Measurements from ENCODE around the gene PLXNB1.
"Not testable (repeated sequence)": the region's sequence is repeated elsewhere in the genome, so short reads cannot be mapped to it uniquely, and the experiment has no call there.

Gene PLXNB1

DNA sequence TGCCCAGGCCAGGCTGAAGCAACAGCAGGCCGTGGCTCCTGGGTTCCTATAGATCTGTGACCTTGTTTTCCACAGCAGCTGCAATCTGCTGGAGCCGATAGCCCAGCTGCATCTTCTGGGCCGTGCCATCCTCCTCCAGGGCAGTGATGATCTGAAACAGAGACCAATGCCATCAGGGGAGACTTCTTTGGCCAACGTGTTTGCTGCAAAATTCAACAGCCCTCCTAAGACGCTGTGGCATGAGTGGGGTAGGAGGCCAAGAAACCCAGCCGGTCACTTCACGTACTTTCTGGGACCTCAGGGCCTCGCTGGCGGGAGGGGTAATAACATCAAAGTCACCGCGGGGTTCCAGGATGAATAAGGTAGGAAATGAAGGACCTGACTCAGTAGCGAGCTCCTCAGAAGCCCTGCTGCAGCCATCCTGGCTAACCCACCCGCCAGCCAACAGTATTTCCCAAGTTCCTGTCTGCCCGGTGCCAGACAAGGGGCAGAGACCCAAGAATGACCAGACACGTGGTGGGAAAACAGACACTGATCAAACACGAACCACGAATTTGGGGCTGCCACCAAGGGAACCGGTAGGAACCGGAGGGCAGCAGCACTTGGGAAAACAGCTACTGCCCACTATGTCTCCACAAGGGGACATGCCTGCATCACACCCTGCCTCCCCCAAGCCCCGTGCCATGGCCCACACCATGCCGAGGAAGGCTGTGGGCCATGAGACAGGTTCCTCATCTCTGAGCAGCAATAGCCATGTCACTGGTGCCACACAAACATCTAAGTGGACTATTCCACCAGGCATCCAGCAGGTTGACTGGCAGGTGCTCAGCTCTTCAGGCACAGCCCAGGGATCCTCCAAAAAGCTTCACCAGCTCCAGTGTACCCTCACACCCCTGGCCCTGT lies 25.2 kb downstream of the PLXNB1 start:
- no peak for DNase-seq

DNA sequence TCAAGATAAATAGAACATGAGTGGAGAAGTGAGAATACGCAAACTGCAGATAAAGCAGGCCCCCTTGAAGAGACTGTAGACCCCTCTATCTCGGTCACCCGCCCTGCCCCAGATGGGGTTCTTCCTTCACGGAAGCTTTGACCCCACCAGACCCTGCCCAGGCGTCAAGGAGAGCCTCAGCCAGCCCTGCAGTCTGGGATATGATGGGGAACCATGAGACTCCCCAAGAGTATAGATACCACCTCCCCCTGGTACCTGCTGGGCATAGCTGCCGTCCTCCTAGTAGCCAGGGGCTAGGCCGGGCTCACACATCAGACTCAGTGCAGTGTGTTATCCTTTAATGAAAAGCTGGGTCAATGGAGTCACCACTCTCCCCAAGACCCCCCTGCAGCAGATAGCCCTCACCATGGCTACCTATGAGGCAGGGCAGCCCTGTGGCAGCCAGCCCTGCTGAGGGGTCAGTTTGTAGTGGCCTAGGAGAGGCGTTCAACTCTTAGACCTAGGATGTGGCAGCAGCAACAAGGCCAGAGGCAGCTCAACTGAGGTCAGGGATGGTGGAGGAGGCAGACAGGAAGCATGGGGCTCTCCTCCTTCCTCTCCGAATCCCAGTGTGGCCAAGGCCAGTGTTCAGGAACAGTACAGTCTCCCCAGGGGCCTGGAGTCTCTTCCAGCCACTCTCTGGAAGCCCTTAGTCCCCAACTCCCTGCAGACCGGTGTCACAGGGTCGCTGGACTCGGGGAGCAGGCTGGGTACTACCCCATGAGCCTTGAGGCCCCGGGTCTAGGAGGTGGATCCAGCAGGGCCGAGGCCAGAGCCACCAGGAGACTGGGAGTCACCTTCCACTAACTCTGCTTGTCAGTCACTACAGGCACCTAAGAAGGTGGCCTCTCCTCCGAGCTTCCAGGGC lies 26.1 kb downstream of the PLXNB1 start:
- DNase-seq = no peak

DNA sequence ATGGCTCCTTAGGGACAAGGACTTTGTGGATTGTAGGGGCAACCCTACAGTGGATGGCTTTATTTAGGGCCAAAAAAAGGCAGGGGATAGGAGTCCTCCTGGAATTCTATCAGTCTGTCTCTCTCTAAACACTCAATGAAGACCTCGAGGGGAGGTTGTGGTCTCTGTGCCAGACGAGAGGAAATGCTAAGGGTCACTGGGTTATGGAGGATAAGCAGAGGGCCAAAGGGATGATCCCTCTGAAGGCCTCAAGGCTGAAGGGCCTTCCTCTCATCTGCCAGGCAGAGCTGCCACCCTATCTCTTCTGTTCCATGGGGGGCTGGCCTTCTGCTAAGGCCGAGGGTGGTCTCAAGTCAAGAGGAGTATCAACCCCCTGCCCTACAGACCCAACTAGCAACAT lies 27.0 kb downstream of the PLXNB1 start:
- no peak for DNase-seq

DNA sequence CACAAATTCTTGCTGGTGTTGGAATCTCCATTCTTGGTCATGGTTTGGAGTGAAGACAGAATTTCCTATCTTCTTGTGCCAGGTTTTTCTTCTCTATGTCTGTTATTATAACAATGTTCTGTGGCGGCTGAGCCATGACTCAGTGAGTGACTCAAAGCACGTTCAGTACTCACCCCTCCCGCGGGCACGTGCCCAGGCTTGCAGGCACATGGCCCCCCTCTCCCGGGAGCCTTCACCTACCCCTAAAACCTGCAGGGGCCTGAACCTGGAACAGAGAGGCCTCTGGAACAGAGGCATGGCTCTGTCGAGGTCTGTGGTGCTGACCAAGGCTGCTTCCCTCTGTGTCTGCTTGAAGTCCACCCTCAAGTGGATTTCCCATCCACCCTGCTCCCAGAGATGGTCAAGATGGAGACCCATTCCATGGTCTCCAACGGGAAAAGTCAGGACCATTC lies 27.6 kb downstream of the PLXNB1 start:
- DNase-seq = no peak

DNA sequence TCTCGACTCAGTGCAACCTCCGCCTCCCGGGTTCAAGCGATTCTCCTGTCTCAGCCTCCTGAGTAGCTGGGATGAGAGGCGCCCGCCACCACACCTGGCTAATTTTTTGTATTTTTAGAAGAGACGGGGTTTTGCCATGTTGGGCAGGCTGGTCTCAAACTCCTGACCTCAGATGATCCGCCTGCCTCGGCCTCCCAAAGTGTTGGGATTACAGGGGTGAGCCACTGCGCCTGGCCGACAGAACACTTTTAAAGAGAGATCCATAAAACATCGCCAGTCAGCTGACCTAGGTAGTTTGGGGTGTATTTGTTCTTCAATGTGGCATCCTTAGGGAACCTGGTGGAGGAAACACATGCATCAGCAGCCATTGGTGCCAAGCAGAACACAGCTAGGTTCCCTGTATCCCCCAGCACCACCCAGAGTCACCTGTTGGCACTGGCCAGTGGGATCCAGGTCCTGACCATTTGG lies 28.4 kb downstream of the PLXNB1 start:
- not testable (repeated sequence) for DNase-seq

DNA sequence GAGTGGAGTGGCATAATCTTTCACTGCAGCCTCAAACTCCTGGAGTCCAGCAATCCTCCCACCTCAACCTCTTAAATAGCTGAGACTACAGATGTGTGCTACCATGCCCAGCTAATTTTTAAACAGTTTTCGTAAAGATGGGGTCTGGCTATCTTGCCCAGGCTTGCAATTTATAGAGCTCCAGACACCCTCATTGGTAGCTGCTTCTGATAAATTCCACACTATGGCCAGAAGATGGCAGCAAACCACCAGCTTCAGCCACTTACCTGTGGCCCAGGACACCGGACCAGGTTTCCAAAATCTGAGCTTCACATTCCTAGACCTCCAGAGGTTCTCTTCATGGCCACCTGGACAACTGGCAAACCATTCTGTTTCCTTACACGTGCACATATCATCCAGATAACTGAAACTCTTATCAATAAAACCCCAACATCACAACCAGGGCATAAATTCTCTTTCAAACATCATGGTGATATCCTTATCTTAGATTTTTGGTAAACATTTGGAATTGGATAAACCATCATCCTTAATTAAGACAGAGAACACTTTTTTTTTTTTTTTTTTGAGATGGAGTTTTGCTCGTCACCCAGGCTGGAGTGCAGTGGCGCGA lies 29.0 kb downstream of the PLXNB1 start:
- peak; percentile 41 to 56 for DNase-seq

DNA sequence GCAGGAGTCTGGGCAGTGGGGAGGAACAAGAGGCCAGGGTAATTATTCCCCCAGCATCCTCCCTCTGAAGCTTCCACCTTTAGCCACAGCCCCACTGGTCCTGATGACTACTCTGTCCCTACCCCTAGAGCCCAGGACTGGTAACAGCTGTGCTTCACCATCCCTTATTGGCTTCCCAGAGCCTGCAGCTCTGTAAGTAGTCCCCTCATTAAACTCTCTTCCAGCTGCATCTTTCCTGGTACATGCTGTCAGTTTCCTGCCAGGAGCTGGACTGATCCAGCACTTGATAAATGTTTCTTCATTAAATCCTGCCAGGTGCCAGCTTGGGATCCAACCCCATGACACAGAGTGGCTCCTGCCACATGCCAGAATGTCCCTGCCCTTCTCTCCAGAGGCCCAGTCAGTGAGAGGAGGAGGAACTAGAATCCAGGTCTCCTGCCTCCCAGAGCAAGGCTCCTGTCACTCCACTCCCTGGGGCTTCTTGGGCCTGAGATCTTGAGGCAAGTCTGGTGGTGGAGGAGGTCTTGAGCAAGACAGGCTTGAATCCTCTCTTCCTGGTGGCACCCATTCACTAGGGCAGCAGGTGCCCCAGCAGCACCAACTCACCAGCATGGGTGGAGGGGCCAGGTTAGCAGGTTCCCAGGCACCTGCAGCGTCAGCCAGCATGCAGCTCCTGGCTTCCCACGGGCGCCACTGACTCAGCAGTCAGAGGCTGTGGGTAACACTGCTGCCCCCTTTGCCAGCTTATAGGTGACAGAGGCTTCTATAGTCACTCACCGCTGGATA lies 30.3 kb downstream of the PLXNB1 start:
- peak in 1 of 2 experiments; percentile 41 for DNase-seq

DNA sequence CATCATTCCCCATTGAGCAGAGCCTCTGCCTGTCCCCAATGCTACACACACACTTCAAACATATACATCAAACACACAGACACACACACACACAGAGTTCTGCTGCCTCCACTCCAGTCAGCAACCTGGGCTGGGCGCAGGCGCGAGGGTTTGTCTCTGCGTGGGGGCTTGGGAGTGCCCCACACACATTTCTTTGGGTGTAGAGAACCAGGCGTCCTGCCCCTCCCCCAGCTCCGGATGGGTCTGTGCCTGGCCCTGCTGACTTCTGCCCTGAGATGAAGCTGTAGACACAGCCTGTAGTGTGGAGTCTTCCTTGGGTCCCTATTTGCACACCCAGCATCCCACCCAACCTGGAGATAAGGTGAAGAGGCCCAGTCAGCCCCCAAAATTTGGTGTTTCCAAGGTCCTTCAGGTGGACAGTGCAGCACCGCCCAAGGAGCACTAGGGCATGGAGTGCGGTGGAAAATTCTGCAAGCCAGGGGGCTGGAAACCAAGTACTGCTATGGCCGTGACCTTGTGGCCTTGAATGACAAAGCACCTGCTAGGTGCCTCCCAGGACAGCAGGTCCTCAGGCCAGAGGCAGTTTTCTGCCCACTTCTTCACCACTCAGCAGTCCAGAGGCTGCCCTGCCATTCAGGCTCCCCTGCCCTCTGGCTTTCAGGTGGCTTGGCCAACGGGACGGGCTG lies 31.0 kb downstream of the PLXNB1 start:
- no peak for DNase-seq

DNA sequence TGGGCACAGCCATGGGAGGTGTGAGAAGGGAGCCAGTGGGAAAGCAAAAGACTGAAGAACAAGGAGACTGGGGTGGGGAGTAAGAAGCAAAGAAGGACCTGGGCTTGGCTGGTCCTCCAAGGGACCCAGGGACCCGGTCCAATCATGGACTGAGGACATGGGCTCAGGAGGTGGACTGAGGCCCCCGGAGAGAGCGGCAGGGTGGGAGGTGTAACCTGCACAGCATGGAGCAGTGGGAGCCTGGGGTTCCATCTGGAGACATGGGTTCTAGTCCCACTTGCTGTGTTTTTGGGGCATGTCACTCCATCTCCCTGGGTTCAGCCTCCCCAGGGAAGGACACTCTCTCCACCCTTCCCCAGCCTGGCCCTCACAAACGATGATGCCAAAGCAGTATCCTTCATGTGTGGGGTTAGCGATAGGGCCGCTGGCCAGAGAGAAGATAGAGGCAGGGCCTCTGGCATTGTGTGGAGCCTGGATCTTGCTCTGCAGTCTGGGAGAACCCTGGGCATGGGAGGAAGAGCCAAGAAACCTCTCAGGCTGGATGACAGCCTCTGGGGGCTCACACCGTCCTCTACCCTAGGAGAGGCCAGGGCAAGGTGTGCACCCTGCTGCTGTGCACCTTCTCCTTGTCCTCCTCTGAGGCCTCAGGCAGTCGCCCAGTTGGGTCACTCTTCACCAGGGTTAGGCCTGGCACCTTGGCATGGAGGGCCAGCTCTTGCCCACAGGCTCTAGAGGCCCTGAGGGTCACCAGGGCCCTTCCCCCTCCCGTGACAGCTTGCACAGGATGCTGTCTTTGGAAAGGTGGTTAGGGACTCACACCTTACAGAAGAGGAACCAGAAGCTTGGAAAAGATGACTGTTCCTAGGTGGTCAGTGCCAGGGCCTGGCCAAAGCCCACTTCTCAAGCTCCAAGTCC lies 31.9 kb downstream of the PLXNB1 start:
- no peak for DNase-seq

DNA sequence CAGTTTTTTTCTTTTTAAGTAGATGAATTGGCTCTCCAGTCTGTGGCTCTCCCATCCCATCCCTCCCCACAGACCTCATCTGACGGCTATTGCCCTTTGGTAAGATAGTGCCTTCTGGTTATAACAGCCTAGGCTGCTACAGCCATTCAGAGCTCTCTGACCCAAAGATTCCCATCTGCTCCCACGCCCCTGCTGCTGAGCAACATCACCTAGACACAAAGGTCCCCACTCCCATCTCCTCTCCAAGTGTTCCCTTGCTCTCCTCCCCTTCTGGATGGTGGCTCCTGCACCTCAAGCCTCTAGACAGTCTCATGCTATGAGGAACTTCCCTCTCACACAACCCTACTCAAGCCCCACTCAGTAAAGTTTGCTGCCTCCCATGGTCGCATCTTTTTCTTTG lies 34.2 kb downstream of the PLXNB1 start:
- DNase-seq = no peak

DNA sequence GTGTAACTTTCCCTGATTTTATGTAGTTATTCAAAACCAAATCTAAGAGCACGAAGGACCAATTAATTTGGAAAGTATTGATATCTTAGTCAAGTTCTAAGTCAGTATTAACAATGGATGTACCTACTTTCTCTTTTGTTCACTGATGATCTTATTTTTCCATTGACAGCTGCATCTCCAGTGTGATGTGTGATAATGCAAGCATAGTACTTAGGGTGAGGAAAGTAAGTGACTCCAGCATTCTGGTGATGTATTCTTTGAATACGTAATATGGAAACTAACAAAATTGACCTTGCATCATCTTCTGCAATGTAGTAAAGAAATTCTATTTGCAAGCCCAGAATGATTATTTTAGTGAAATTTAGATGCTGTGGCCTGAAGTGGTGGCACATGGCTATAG lies 35.5 kb downstream of the PLXNB1 start:
- DNase-seq = no peak

DNA sequence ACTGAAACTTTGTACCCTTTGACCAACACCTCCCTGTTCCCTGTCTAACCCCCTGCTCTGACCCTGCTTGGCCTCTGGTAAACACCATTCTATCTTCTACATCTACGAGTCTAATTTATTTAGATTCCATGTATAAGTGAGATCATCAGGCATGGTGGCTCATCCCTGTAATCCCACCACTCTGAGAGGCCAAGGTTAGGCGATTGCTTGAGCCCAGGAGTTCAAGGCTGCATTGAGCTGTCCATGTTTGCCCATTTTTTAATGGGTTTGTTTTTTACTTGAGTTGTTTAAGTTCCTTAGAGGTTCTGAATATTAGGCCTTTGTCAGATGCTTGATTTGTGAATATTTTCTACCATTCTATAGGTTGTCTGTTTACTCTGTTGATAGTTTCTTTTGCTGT lies 40.9 kb downstream of the PLXNB1 start:
- DNase-seq = no peak

DNA sequence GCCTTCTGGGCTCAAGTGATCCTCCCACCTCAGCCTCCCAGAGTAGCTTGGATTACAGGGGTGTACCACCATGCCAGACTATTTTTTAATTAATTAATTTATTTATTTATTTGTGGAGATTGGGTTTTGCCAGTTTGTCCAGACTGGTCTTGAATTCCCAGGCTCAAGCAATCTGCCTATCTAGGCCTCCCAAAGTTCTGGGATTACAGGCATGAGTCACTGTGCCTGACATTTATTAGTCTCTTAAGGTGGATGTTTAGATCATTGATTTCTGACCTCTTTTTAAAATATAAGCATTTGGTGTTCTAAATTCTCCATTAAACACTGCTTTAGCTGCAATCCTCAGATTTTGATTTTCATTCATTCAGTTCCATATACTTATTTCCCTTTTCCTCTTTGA lies 42.3 kb downstream of the PLXNB1 start:
- DNase-seq = no peak

DNA sequence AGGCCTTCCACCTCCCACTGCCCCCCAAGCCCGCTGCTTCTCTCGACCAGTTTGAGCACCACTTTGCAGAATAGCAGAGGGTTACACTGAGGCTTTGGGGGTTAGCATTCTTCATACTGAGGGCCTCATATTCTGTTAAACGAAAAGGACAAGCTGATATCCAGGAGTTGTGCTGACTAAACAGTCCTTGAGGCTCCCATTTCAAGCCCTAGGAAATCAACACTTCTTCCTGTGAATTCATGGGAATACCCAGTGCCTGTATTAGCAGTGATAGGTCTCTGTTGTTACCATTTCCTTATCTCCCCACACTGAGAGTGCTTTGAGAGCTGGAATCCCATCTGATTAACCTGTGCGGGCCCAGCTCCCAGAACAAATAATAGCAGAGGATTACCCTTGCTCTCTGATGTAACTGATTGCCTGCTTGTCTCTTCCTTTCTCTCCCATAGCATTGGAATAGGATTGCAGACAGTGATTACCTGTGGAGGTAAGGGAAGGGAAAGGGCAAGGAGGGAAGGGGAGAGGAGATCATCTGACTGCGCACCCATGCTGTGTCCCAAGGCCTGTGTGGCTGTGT lies 56.9 kb downstream of the PLXNB1 start:
- DNase-seq = peak in 1 of 2 experiments; percentile 14

DNA sequence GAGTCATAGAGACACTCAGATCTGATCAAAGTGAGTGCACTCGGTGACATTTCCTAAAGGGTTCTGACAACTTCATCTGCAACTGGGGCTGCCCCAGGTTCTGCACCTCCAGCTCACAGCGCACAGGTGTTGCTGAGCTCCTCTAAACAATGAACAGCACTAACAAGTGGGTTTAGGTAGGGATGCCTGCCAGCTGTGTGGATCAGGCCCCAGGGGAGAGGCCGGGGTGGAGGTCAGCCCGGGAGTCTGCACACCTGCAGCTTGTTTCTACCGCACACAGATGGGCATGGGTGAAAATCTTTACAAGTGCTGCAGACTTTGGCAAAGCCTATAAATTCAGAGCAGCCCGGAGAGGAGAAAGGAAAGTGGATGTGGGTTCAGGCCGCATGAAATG lies 57.5 kb downstream of the PLXNB1 start:
- peak; percentile 2 to 57 for DNase-seq

DNA sequence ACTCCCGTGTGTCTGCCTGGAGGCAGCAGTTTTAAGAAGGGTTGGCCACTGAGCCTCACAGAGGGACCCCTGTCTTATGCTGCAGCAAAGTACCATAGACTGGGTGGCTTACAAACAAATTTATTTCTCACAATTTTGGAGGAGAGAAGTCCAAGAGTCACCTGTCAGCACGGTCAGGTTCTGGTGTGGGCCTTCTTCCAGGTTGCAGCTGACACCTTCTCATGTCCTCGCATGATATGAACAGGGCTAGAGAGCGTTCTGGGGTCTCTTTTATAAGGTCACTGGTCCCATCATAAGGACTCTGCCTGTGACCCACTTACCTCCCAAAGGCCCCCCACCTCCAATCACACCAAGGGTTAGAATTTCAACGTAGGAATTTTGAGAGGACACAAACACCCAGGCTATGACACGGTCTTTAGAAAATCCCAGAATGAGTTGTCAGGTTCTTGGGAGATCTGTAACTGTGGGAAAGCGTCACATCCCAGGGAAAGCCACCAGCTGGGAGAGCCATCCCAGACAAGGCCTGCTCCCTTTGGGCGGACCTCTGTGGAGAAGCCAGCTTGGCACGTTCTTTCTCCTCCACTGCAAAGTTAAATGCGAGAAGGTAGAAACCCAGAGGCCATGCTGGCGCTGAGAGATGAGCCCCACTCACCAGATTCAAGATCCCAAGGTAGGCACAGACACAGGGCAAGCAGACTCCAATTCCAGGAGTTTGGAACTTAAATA lies 58.1 kb downstream of the PLXNB1 start, which contains the start of gene FBXW12:
FBXW12 (plus strand) TSS at position 569 of the 726 bp plus-strand sequence. CDS start 549 bp downstream, outside the sequence.
- no peak for DNase-seq

DNA sequence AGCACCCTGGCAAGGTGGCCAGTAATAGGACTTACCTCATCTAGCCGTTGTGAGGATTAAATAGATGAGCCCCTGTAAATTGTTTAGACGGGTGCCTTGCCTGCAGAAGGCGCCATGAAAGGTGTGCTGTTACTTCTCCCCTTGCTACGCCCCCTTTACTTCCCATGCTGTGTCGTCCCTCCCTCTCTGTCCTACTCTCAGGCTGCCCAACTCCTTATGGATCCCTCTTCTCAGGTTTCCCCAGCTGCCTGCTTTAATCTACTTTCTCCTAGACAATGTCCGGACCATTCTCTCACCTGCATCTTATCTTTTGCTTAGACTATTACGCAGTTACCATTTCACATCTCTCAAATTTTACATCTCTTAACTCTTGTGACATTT lies 59.6 kb downstream of the PLXNB1 start:
- DNase-seq = peak in 1 of 2 experiments; percentile 54

DNA sequence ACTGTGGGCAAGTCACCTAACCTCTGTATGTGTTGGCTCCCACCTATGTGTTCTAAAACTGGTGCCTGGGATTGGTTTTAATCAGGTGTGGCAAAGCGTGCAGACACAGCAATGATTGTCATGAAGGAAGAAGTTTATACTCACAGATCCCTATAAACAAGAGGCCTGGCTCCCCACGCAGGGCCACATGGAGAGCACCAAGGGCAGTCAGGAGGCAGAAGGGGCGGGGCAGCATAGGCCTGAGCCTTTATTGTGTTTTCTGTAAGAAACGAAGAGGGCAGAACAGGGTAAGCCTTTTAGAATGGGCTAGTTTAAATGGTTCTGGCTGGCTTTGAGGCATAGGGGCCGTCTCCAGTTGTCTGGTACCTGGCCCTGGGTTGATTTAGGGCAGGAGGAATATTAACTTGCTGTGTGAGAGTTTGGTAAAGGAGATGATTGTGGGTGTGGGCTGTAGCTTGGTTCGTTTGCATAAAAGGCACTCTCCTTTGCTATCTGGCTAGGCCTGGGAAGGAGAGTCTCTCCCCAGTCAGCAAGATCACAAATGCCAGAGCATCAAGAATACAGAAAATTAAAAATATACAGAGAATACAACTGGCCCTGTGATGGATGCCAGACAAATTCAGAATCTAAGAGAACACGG lies 60.1 kb downstream of the PLXNB1 start:
- DNase-seq = peak in 1 of 2 experiments; percentile 7

DNA sequence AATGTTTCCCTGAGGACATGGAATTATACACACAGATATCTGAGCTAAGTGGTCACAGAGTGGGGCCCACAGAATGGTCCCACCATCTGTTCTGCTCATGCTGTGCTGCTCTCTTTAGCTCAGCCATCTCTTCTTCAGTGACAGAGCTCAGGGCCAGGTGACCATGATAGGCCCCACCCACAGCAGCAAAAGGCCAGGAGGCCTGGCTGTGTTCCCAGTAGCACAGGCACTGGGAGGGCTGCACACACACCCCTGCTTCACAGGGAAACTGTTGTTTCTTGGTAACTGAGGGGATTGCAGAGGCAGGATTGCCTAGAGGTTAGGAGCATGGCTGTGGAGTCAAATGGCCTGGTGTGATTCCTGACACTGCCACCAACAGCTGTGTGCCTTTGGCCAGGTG lies 62.7 kb downstream of the PLXNB1 start:
- DNase-seq = peak; percentile 92 to 97

Measured in NCI-H524 (cell line).